Measurements from ENCODE around the gene PTPN22. TPM values are rescaled to one million over a fixed set of nuclear protein-coding genes. Genes with fewer than 3 reads are reported as not detected.

The PTPN22 gene
- total and polyA plus RNA-seq, 7 experiments from 2014 or later: 22.2 to 76.7 (median 29.7) TPM

GRCh38 chr1:113891631-113892220, 20.2 kb upstream of the PTPN22 start:
- Mint-ChIP-seq H3K27ac (peak overlapping the region in 2 of 9 donors; percentile 23 to 68), H3K4me3 (no peak overlapping the region), H3K36me3 (peaks cover 0 to 38% (median 23%) of the 10 kb centered on the region in 5 donors), H3K4me1 (peaks cover 7 to 24% (median 19%) of the 10 kb centered on the region in 7 donors), H3K9me3 (peaks cover 0 to 2% (median 0%) of the 10 kb centered on the region in 11 donors), H3K27me3 (no peaks in the 10 kb centered on the region)
- CTCF ChIA-PET: no interaction called here
- Histone ChIP-seq H3K4me1 (ENCODE audit: control insufficient read depth in 2 of 2, insufficient read depth in 2 of 2, low read length in 2 of 2) (peaks cover 6 to 10% of the 10 kb centered on the region in 2 donors), H3K4me3 (ENCODE audit: low read length) (no peak overlapping the region), H3K9me3 (ENCODE audit: control insufficient read depth in 2 of 3, low read length in 3 of 3) (no peaks in the 10 kb centered on the region), H3K27ac (ENCODE audit: low read depth, low read length) (no peak overlapping the region), H3K36me3 (ENCODE audit: control insufficient read depth in 2 of 3, insufficient read depth in 3 of 3, low read length in 3 of 3) (peaks cover 6 to 26% (median 12%) of the 10 kb centered on the region in 3 experiments), H3K27me3 (ENCODE audit: control insufficient read depth in 2 of 2, insufficient read depth in 2 of 2, low read length in 2 of 2) (no peaks in the 10 kb centered on the region)
- POLR2A ChIA-PET: interaction anchor here (1.4 to 2.5 kb wide), 2 partner anchors 12 to 14 kb away, joined by 3 to 9 read pairs; partner anchors contain the start of gene AP4B1
- intact Hi-C loops (cut with micrococcal nuclease): no loop called here
- no peak for ATAC-seq
- no peak for DNase-seq

DNA sequence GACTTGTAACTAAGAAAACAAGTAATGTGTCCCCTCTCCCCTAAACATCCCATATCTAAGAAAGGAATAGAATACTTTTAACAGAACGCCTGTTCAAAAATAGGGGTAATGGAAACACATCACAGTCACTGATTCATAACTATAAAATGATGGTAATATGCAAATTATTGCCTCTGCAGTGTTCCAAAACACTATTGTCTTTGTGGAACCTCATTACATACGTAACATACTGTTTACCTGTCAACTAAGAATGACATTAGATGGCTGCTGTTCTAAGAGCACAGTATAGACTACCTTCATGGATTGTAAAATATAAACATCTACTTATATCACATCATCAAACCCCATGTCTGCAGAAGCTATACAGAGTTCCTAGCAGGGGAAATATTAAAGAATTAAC, 19.3 kb upstream of the PTPN22 start:
- POLR2A ChIA-PET: interaction anchor here (0.6 kb wide), 1 partner anchor 179 kb away, joined by 3 read pairs; no protein-coding TSS in a partner anchor
- CTCF ChIA-PET: interaction anchor here (0.7 kb wide), 1 partner anchor 89 kb away, joined by 5 read pairs; no protein-coding TSS in a partner anchor
- H3K9me3 ChIP-seq (ENCODE audit: control insufficient read depth in 2 of 3, low read length in 3 of 3): no peaks in the 10 kb centered on the region
- ATAC-seq: no peak
- H3K36me3 ChIP-seq (ENCODE audit: control insufficient read depth in 2 of 3, insufficient read depth in 3 of 3, low read length in 3 of 3): peaks cover 0 to 17% (median 6%) of the 10 kb centered on the region in 3 experiments
- H3K27me3 ChIP-seq (ENCODE audit: control insufficient read depth in 2 of 2, insufficient read depth in 2 of 2, low read length in 2 of 2): no peaks in the 10 kb centered on the region
- peaks cover 0 to 2% (median 0%) of the 10 kb centered on the region in 11 donors for H3K9me3 Mint-ChIP-seq
- H3K27ac Mint-ChIP-seq: peak overlapping the region in 2 of 9 donors; percentile 3 to 28
- peaks cover 6 to 10% of the 10 kb centered on the region in 2 donors for H3K4me1 ChIP-seq (ENCODE audit: control insufficient read depth in 2 of 2, insufficient read depth in 2 of 2, low read length in 2 of 2)
- DNase-seq: no peak
- no peaks in the 10 kb centered on the region for H3K27me3 Mint-ChIP-seq
- intact Hi-C loops (cut with micrococcal nuclease): no loop called here
- H3K4me3 Mint-ChIP-seq: no peak overlapping the region
- H3K4me1 Mint-ChIP-seq: peaks cover 11 to 31% (median 19%) of the 10 kb centered on the region in 7 donors
- H3K4me3 ChIP-seq (ENCODE audit: low read length): no peak overlapping the region
- no peak overlapping the region for H3K27ac ChIP-seq (ENCODE audit: low read depth, low read length)
- H3K36me3 Mint-ChIP-seq: peaks cover 0 to 37% (median 15%) of the 10 kb centered on the region in 5 donors

- intact Hi-C loops (cut with micrococcal nuclease): loop anchor here (1.0 to 2.0 kb wide), 2 partner anchors 15 to 16 kb away; partner anchors contain the start of gene PTPN22 (in 1 of the 2)
- H3K9me3 Mint-ChIP-seq: peaks cover 0 to 2% (median 0%) of the 10 kb centered on the region in 11 donors
- DNase-seq (no peak), ATAC-seq (no peak)
- H3K36me3 Mint-ChIP-seq: peaks cover 0 to 23% (median 10%) of the 10 kb centered on the region in 5 donors
- H3K4me3 Mint-ChIP-seq: peak within 1 kb of the TSS in 9 of 10 donors; percentile 8 to 73 (median 52)
- peak within 1 kb of the TSS; percentile 9 for H3K27ac ChIP-seq (ENCODE audit: low read depth, low read length)
- POLR2A ChIA-PET: interaction anchor here (1.0 kb wide), 3 partner anchors 15 to 43 kb away, joined by 3 to 4 read pairs (median 3); no protein-coding TSS in a partner anchor
- H3K27me3 ChIP-seq (ENCODE audit: control insufficient read depth in 2 of 2, insufficient read depth in 2 of 2, low read length in 2 of 2): no peaks in the 10 kb centered on the region
- H3K36me3 ChIP-seq (ENCODE audit: control insufficient read depth in 2 of 3, insufficient read depth in 3 of 3, low read length in 3 of 3): no peaks in the 10 kb centered on the region
- no peak within 1 kb of the TSS for H3K4me3 ChIP-seq (ENCODE audit: low read length)
- no peaks in the 10 kb centered on the region for H3K27me3 Mint-ChIP-seq
- no peaks in the 10 kb centered on the region for H3K9me3 ChIP-seq (ENCODE audit: control insufficient read depth in 2 of 3, low read length in 3 of 3)
- peaks cover 11 to 38% (median 20%) of the 10 kb centered on the region in 7 donors for H3K4me1 Mint-ChIP-seq
- peak within 1 kb of the TSS in 8 of 9 donors; percentile 11 to 72 (median 54) for H3K27ac Mint-ChIP-seq
- CTCF ChIA-PET: interaction anchor here (1.1 kb wide), 1 partner anchor 19 kb away, joined by 4 read pairs; no protein-coding TSS in a partner anchor
- peaks cover 6 to 10% of the 10 kb centered on the region in 2 donors for H3K4me1 ChIP-seq (ENCODE audit: control insufficient read depth in 2 of 2, insufficient read depth in 2 of 2, low read length in 2 of 2)
Measured at GRCh38 chr1:113887402-113888175, 16.1 kb upstream of the PTPN22 start, which contains the start of gene BCL2L15. TSS of gene BCL2L15 (minus strand) at chr1:113887581. CDS start at chr1:113887375, 206 bp downstream.

- H3K27me3 Mint-ChIP-seq: no peaks in the 10 kb centered on the region
- no peak for DNase-seq
- ChIA-PET CTCF (interaction anchor here (0.6 to 1.1 kb wide), 2 partner anchors 18 to 102 kb away, joined by 3 to 4 read pairs; no protein-coding TSS in a partner anchor), POLR2A (interaction anchor here (0.9 to 1.0 kb wide), 2 partner anchors 14 to 44 kb away, joined by 3 to 4 read pairs; no protein-coding TSS in a partner anchor)
- peaks cover 6 to 10% of the 10 kb centered on the region in 2 donors for H3K4me1 ChIP-seq (ENCODE audit: control insufficient read depth in 2 of 2, insufficient read depth in 2 of 2, low read length in 2 of 2)
- H3K27me3 ChIP-seq (ENCODE audit: control insufficient read depth in 2 of 2, insufficient read depth in 2 of 2, low read length in 2 of 2): no peaks in the 10 kb centered on the region
- no peak overlapping the region for H3K4me3 ChIP-seq (ENCODE audit: low read length)
- peak overlapping the region in 9 of 10 donors; percentile 8 to 73 (median 52) for H3K4me3 Mint-ChIP-seq
- intact Hi-C loops (cut with micrococcal nuclease): loop anchor here (1.0 to 2.0 kb wide), 2 partner anchors 14 to 15 kb away; partner anchors contain the start of gene PTPN22 (in 1 of the 2)
- peaks cover 11 to 38% (median 17%) of the 10 kb centered on the region in 7 donors for H3K4me1 Mint-ChIP-seq
- no peak overlapping the region for H3K27ac ChIP-seq (ENCODE audit: low read depth, low read length)
- H3K9me3 ChIP-seq (ENCODE audit: control insufficient read depth in 2 of 3, low read length in 3 of 3): no peaks in the 10 kb centered on the region
- H3K36me3 ChIP-seq (ENCODE audit: control insufficient read depth in 2 of 3, insufficient read depth in 3 of 3, low read length in 3 of 3): no peaks in the 10 kb centered on the region
- peaks cover 0 to 2% (median 0%) of the 10 kb centered on the region in 11 donors for H3K9me3 Mint-ChIP-seq
- ATAC-seq: no peak
- peak overlapping the region in 8 of 9 donors; percentile 11 to 72 (median 54) for H3K27ac Mint-ChIP-seq
- H3K36me3 Mint-ChIP-seq: peaks cover 0 to 19% (median 7%) of the 10 kb centered on the region in 5 donors
Measured at GRCh38 chr1:113886417-113887401, 15.2 kb upstream of the PTPN22 start.

GRCh38 chr1:113881661-113882060, 10.1 kb upstream of the PTPN22 start:
- no peak overlapping the region for H3K27ac ChIP-seq (ENCODE audit: low read depth, low read length)
- CTCF ChIA-PET: interaction anchor here (0.7 kb wide), 1 partner anchor 45 kb away, joined by 3 read pairs; no protein-coding TSS in a partner anchor
- POLR2A ChIA-PET: interaction anchor here (1.9 kb wide), 1 partner anchor 13 kb away, joined by 4 read pairs; no protein-coding TSS in a partner anchor
- ATAC-seq (no peak), DNase-seq (no peak)
- peaks cover 10 to 33% of the 10 kb centered on the region in 2 donors for H3K4me1 ChIP-seq (ENCODE audit: control insufficient read depth in 2 of 2, insufficient read depth in 2 of 2, low read length in 2 of 2)
- no peaks in the 10 kb centered on the region for H3K36me3 ChIP-seq (ENCODE audit: control insufficient read depth in 2 of 3, insufficient read depth in 3 of 3, low read length in 3 of 3)
- H3K9me3 Mint-ChIP-seq: no peaks in the 10 kb centered on the region
- H3K4me3 Mint-ChIP-seq: no peak overlapping the region
- H3K27me3 ChIP-seq (ENCODE audit: control insufficient read depth in 2 of 2, insufficient read depth in 2 of 2, low read length in 2 of 2): no peaks in the 10 kb centered on the region
- no peaks in the 10 kb centered on the region for H3K27me3 Mint-ChIP-seq
- H3K36me3 Mint-ChIP-seq: peaks cover 0 to 20% (median 10%) of the 10 kb centered on the region in 5 donors
- peaks cover 4 to 49% (median 24%) of the 10 kb centered on the region in 7 donors for H3K4me1 Mint-ChIP-seq
- H3K4me3 ChIP-seq (ENCODE audit: low read length): no peak overlapping the region
- H3K27ac Mint-ChIP-seq: peak overlapping the region in 1 of 9 donors; percentile 5
- intact Hi-C loops (cut with micrococcal nuclease): no loop called here
- H3K9me3 ChIP-seq (ENCODE audit: control insufficient read depth in 2 of 3, low read length in 3 of 3): no peaks in the 10 kb centered on the region
